GM12878 (cell line): ENCODE data around the gene CTNS. TPM values are rescaled to one million over a fixed set of nuclear protein-coding genes. Genes with fewer than 3 reads are reported as not detected.
A peak's percentile ranks its signal among the peaks of the same experiment; 100 is the strongest.

Experiments
- ETV6 ChIP-seq, 2 experiments: fragments of 450-650 bp in 1 of 2; IDR thresholded peaks in 1 of 2; conservative IDR thresholded peaks in 1 of 2; 2 replicates each; pipeline ENCODE4 v1.6.1; 2014; ENCODE audit warnings: antibody characterized with exemption in 1 of 2, borderline replicate concordance in 1 of 2, low read depth in 1 of 2, mild to moderate bottlenecking in 1 of 2, moderate library complexity in 1 of 2
- FOXK2 ChIP-seq: fragments of 450-650 bp; IDR thresholded peaks from 2 replicates; pipeline ENCODE4 v1.6.1; 2017; ENCODE audit warnings: mild to moderate bottlenecking, moderate library complexity
- FOXM1 ChIP-seq: IDR thresholded peaks from 2 replicates; pipeline ENCODE4 v1.6.1; 2012; ENCODE audit warnings: low read depth, mild to moderate bottlenecking, inconsistent platforms, low read length, moderate library complexity
- IKZF2 ChIP-seq, 2 experiments: fragments of 450-650 bp; IDR thresholded peaks; 2 replicates each; pipeline ENCODE4 v1.6.1; 2017; ENCODE audit warnings: mild to moderate bottlenecking in 2 of 2, moderate library complexity in 2 of 2
- IRF5 ChIP-seq: fragments of 450-650 bp; IDR thresholded peaks from 2 replicates; pipeline ENCODE4 v1.6.1; 2017; ENCODE audit warnings: borderline replicate concordance
- MAX ChIP-seq: IDR thresholded peaks from 2 replicates; pipeline ENCODE4 v1.6.1; 2012; ENCODE audit warnings: low read depth, low read length, improper control_type of control experiment
- NR2C1 ChIP-seq: fragments of 450-650 bp; IDR thresholded peaks from 2 replicates; pipeline ENCODE4 v1.6.1; 2017; ENCODE audit warnings: antibody characterized with exemption, mild to moderate bottlenecking, moderate library complexity
- PML ChIP-seq: IDR thresholded peaks from 2 replicates; pipeline ENCODE4 v1.6.1; 2012; ENCODE audit warnings: low read length, inconsistent platforms
- SKIL ChIP-seq: fragments of 450-650 bp; IDR thresholded peaks from 2 replicates; pipeline ENCODE4 v1.6.1; 2017; ENCODE audit warnings: mild to moderate bottlenecking, low read depth, inconsistent platforms; ENCODE audit not compliant: poor library complexity, severe bottlenecking
- SMARCA5 ChIP-seq: fragments of 450-650 bp; IDR thresholded peaks from 2 replicates; pipeline ENCODE4 v1.6.1; 2017; ENCODE audit warnings: mild to moderate bottlenecking
- STAT1 ChIP-seq: fragments of 450-650 bp; conservative IDR thresholded peaks from 2 replicates; pipeline ENCODE4 v1.6.1; 2014; ENCODE audit warnings: antibody characterized with exemption, mild to moderate bottlenecking
- USF1 ChIP-seq: IDR thresholded peaks from 2 replicates; pipeline ENCODE4 v1.6.1; 2011; ENCODE audit warnings: borderline replicate concordance, low read depth, mild to moderate bottlenecking, moderate library complexity, mixed read lengths, low read length; ENCODE audit not compliant: insufficient read depth; ENCODE audit errors: extremely low read length
- ZBTB11 ChIP-seq: fragments of 450-650 bp; formaldehyde crosslinking; IDR thresholded peaks from 2 replicates; pipeline ENCODE4 v1.5.0; 2022; ENCODE audit warnings: mild to moderate bottlenecking, missing genetic modification characterization
- polyA plus RNA-seq, 11 experiments: library from polyadenylated mRNA; depleted of rRNA in 4 of 11; unstranded in 6 of 11; stranded (reverse) in 5 of 11; fragments of >200 nt; fragmentation: Nextera tagmentation in 4 of 11; fragmentation: Illumina TruSeq in 1 of 11; extraction: Ambion mirVana in 4 of 11; extraction: Trizol in 1 of 11; gene quantifications; 1 replicate in 1 of 11; 2 replicates in 10 of 11; pipeline versions ENCODE4 v1.2.1 to v1.2.3, GENCODE V29; 2011 to 2016; ENCODE audit warnings: inconsistent platforms in 2 of 11, missing spikeins in 2 of 11, low read depth in 1 of 11
- total RNA-seq, 4 experiments: library from RNA; depleted of rRNA in 3 of 4; stranded (reverse); fragments of >200 nt in 3 of 4; fragmentation: Illumina TruSeq in 1 of 4; extraction: Trizol in 1 of 4; gene quantifications; 2 replicates each; pipeline versions ENCODE4 v1.2.1 to v1.2.3, GENCODE V29; 2013 to 2021
- TF ChIP-seq, protein P1 (sequence below): fragments of 450-650 bp; IDR thresholded peaks from 2 replicates; pipeline ENCODE4 v1.6.1; 2016; ENCODE audit warnings: mild to moderate bottlenecking, moderate library complexity, borderline replicate concordance

The CTNS gene
- total and polyA plus RNA-seq, 10 of the 15 experiments (the other 5 are each of a cell fraction or from before 2014, with no cell fraction given): 0.92 to 10.7 (median 6.4) TPM

DNA sequence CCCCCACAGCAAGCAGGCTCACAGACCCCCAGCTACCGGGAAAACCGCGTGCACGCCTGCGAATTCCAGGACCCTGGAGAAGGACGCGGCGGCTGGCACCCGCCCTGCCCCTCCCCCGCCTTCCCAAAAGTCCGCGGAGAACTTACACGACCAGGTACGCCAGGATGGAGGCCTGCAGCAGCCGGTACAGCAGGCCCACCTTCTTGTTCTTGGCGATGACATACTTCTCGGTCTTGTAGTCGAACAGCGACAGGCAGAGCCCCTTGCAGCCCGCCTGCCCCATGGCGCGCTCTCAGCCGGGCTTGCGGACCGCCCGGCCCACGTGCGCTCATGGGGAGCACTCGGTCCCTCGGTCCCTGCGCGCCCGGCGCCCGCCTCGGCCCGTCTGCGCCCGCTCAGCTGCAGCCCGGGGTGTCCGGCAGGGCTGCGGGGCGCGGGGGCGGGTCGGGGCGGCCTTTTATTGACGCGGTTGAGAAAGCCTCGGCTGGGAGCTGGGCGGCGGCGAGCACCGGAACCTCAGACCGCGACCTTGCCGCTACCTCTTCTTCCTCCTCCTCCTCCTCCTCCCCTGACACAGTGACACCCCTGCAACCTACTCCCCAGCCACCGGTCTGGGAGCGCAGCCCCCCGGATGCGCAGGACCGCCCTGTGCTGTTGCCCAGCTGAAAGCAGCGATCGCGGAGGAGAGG is 59.3 kb downstream of the CTNS start, which contains the start of gene P2RX5 (continued):
- TF ChIP-seq SKIL (no peak), IRF5 (no peak), PML (no peak), ZBTB11 (CRISPR knock-in tag) (no peak), ETV6 (conservative IDR thresholded peaks at IDR 0.05 in 1 of 2, IDR thresholded peaks at IDR 0.05 in 1 of 2; ENCODE audit: borderline replicate concordance in 1 of 2, low read depth in 1 of 2) (no peak), FOXK2 (no peak), STAT1 (no peak), SMARCA5 (0 out of 2 replicates have a peak, but pooled peaks have one; percentile 59), IKZF2 (IDR thresholded peaks at IDR 0.05) (no peak; a peak in 3 of 4 replicates), FOXM1 (no peak), NR2C1 (no peak), USF1 (peak; percentile 41), MAX (no peak)
- TF ChIP-seq, protein P1, sequence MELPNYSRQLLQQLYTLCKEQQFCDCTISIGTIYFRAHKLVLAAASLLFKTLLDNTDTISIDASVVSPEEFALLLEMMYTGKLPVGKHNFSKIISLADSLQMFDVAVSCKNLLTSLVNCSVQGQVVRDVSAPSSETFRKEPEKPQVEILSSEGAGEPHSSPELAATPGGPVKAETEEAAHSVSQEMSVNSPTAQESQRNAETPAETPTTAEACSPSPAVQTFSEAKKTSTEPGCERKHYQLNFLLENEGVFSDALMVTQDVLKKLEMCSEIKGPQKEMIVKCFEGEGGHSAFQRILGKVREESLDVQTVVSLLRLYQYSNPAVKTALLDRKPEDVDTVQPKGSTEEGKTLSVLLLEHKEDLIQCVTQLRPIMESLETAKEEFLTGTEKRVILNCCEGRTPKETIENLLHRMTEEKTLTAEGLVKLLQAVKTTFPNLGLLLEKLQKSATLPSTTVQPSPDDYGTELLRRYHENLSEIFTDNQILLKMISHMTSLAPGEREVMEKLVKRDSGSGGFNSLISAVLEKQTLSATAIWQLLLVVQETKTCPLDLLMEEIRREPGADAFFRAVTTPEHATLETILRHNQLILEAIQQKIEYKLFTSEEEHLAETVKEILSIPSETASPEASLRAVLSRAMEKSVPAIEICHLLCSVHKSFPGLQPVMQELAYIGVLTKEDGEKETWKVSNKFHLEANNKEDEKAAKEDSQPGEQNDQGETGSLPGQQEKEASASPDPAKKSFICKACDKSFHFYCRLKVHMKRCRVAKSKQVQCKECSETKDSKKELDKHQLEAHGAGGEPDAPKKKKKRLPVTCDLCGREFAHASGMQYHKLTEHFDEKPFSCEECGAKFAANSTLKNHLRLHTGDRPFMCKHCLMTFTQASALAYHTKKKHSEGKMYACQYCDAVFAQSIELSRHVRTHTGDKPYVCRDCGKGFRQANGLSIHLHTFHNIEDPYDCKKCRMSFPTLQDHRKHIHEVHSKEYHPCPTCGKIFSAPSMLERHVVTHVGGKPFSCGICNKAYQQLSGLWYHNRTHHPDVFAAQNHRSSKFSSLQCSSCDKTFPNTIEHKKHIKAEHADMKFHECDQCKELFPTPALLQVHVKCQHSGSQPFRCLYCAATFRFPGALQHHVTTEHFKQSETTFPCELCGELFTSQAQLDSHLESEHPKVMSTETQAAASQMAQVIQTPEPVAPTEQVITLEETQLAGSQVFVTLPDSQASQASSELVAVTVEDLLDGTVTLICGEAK: no peak
